K562 (cell line): ENCODE results near the gene MPND. TPM values are rescaled to one million over a fixed set of nuclear protein-coding genes. Genes with fewer than 3 reads are reported as not detected.

Experiments
- ARID2 ChIP-seq: fragments of 450-650 bp; IDR thresholded peaks from 2 replicates; pipeline ENCODE4 v1.6.1; 2017; ENCODE audit warnings: antibody characterized with exemption, mild to moderate bottlenecking
- CBX2 ChIP-seq: fragments of 200-600 bp; sonication (generic); IDR thresholded peaks from one replicate; pipeline ENCODE4 v1.6.1; 2012; ENCODE audit warnings: mild to moderate bottlenecking, low read length, inconsistent platforms; ENCODE audit not compliant: insufficient read depth, poor library complexity, severe bottlenecking
- CBX3 ChIP-seq, 2 experiments: IDR thresholded peaks; 1 replicate in 1 of 2; 2 replicates in 1 of 2; pipeline ENCODE4 v1.6.1; 2012; ENCODE audit warnings: inconsistent platforms in 2 of 2, low read length in 2 of 2, borderline replicate concordance in 1 of 2, control low read depth in 1 of 2
- CHAMP1 ChIP-seq: fragments of 450-650 bp; IDR thresholded peaks from 2 replicates; pipeline ENCODE4 v1.6.1; 2016; ENCODE audit warnings: mild to moderate bottlenecking
- CREB1 ChIP-seq, 2 experiments: sonication (generic) in 1 of 2; formaldehyde crosslinking in 1 of 2; IDR thresholded peaks; 2 replicates each; pipeline versions ENCODE4 v1.6.1 to v1.8.0; 2012 to 2022; ENCODE audit warnings: inconsistent platforms in 1 of 2, mild to moderate bottlenecking in 1 of 2, missing genetic modification reagents in 1 of 2, moderate library complexity in 1 of 2
- FOS ChIP-seq: IDR thresholded peaks from 3 replicates; pipeline ENCODE4 v1.6.1; 2011; ENCODE audit not compliant: insufficient read length; ENCODE audit errors: extremely low read depth
- HNRNPL ChIP-seq: fragments of 200-400 bp; formaldehyde crosslinking; IDR thresholded peaks from 2 replicates; pipeline ENCODE4 v1.6.1; 2017; ENCODE audit warnings: low read depth, mild to moderate bottlenecking, low read length
- KDM1A ChIP-seq, 2 experiments: fragments of 450-650 bp; IDR thresholded peaks; 2 replicates each; pipeline ENCODE4 v1.6.1; 2016; ENCODE audit warnings: mild to moderate bottlenecking in 2 of 2
- MTA1 ChIP-seq: fragments of 450-650 bp; IDR thresholded peaks from 2 replicates; pipeline ENCODE4 v1.6.1; 2017; ENCODE audit warnings: borderline replicate concordance
- POLR3A ChIP-seq: IDR thresholded peaks from 2 replicates; pipeline ENCODE4 v1.6.1; 2011; ENCODE audit warnings: borderline replicate concordance, mild to moderate bottlenecking, moderate library complexity; ENCODE audit not compliant: insufficient read length, insufficient read depth; ENCODE audit errors: extremely low read depth
- PPARD ChIP-seq: fragments of 250-450 bp; sonication (Bioruptor Pico); IDR thresholded peaks from 2 replicates; pipeline ENCODE4 v1.8.0; 2022; ENCODE audit warnings: inconsistent platforms, mild to moderate bottlenecking, moderate library complexity
- PTRF ChIP-seq: fragments of 450-650 bp; IDR thresholded peaks from 2 replicates; pipeline ENCODE4 v1.6.1; 2016; ENCODE audit warnings: mild to moderate bottlenecking, missing genetic modification characterization, missing compliant biosample characterization
- SLC30A9 ChIP-seq: fragments of 250-450 bp; sonication (Bioruptor Pico); IDR thresholded peaks from 2 replicates; pipeline ENCODE4 v1.8.0; 2022; ENCODE audit warnings: mild to moderate bottlenecking, moderate library complexity
- SMARCB1 ChIP-seq: IDR thresholded peaks from 2 replicates; pipeline ENCODE4 v1.6.1; 2011; ENCODE audit warnings: improper control_type of control experiment, low read depth; ENCODE audit not compliant: insufficient read length
- TAL1 ChIP-seq: fragments of 450-650 bp; IDR thresholded peaks from 2 replicates; pipeline ENCODE4 v1.6.1; 2016; ENCODE audit warnings: mild to moderate bottlenecking
- YY1 ChIP-seq, 3 experiments: IDR thresholded peaks; 2 replicates each; pipeline ENCODE4 v1.6.1; 2011; ENCODE audit warnings: low read length in 2 of 3, mild to moderate bottlenecking in 2 of 3, moderate library complexity in 2 of 3, borderline replicate concordance in 1 of 3, control low read depth in 1 of 3, low read depth in 1 of 3; ENCODE audit not compliant: insufficient read depth in 3 of 3, insufficient replicate concordance in 2 of 3, control insufficient read depth in 1 of 3, insufficient read length in 1 of 3; ENCODE audit errors: extremely low read depth in 1 of 3
- ZNF253 ChIP-seq: fragments of 250-450 bp; sonication (Bioruptor Pico); conservative IDR thresholded peaks from 2 replicates; pipeline ENCODE4 v1.6.1; 2021; ENCODE audit warnings: mild to moderate bottlenecking
- ZSCAN29 ChIP-seq: fragments of 450-650 bp; IDR thresholded peaks from 2 replicates; pipeline ENCODE4 v1.6.1; 2017
- polyA plus RNA-seq, 8 experiments: library from polyadenylated mRNA; depleted of rRNA in 4 of 8; stranded (reverse) in 5 of 8; unstranded in 3 of 8; fragments of >200 nt; fragmentation: Nextera tagmentation in 2 of 8; fragmentation: Illumina TruSeq in 1 of 8; extraction: Ambion mirVana in 2 of 8; extraction: Trizol in 1 of 8; gene quantifications; 2 replicates each; pipeline versions ENCODE4 v1.2.1 to v1.2.3, GENCODE V29; 2011 to 2014; ENCODE audit warnings: inconsistent platforms in 1 of 8, missing spikeins in 1 of 8
- total RNA-seq, 7 experiments: library from RNA; depleted of rRNA in 6 of 7; stranded (reverse); fragments of >200 nt in 6 of 7; fragmentation: Illumina TruSeq in 2 of 7; extraction: Trizol in 2 of 7; gene quantifications; 2 replicates each; pipeline versions ENCODE4 v1.2.1 to v1.2.3, GENCODE V29; 2011 to 2021; ENCODE audit warnings: low replicate concordance in 1 of 7
- TF ChIP-seq, protein P1 (sequence below): fragments of 450-650 bp; IDR thresholded peaks from 2 replicates; pipeline ENCODE4 v1.6.1; 2016; ENCODE audit warnings: antibody characterized with exemption
- TF ChIP-seq, protein P2 (sequence below), 2 experiments: fragments of 450-650 bp in 1 of 2; sonication (generic) in 1 of 2; formaldehyde crosslinking; conservative IDR thresholded peaks; 2 replicates each; pipeline versions ENCODE4 v1.4.0 to v1.8.1; 2020 to 2022; ENCODE audit warnings: mild to moderate bottlenecking in 1 of 2, missing genetic modification reagents in 1 of 2
- TF ChIP-seq, protein P3 (sequence below): sonication (generic); formaldehyde crosslinking; IDR thresholded peaks from 2 replicates; pipeline ENCODE4 v1.9.0; 2022; ENCODE audit warnings: mild to moderate bottlenecking, missing genetic modification reagents
- TF ChIP-seq, protein P4 (sequence below): IDR thresholded peaks from 2 replicates; pipeline ENCODE4 v1.6.1; 2011; ENCODE audit not compliant: insufficient read length; ENCODE audit errors: extremely low read depth

The MPND gene
- total and polyA plus RNA-seq, 9 of the 15 experiments (the other 6 are each of a cell fraction or from before 2014, with no cell fraction given), result 0.25 to 14.0 (median 3.9) TPM

- TF ChIP-seq, protein P1, sequence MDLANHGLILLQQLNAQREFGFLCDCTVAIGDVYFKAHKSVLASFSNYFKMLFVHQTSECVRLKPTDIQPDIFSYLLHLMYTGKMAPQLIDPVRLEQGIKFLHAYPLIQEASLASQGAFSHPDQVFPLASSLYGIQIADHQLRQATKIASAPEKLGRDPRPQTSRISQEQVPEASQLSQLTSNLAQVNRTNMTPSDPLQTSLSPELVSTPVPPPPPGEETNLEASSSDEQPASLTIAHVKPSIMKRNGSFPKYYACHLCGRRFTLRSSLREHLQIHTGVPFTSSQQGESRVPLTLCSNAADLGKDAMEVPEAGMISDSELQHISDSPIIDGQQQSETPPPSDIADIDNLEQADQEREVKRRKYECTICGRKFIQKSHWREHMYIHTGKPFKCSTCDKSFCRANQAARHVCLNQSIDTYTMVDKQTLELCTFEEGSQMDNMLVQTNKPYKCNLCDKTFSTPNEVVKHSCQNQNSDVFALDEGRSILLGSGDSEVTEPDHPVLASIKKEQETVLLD, result no peak
- TF ChIP-seq, protein P2, sequence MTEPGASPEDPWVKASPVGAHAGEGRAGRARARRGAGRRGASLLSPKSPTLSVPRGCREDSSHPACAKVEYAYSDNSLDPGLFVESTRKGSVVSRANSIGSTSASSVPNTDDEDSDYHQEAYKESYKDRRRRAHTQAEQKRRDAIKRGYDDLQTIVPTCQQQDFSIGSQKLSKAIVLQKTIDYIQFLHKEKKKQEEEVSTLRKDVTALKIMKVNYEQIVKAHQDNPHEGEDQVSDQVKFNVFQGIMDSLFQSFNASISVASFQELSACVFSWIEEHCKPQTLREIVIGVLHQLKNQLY (CRISPR knock-in tag; conservative IDR thresholded peaks at IDR 0.05), result no peak
- TF ChIP-seq CREB1 (IDR thresholded peaks at IDR 0.05) (0 out of 2 replicates have a peak, but pooled peaks have one; percentile 31), CREB1 (CRISPR knock-in tag; IDR thresholded peaks at IDR 0.05) (no peak), PTRF (no peak), PPARD (CRISPR knock-in tag) (no peak), ZSCAN29 (no peak), CBX3 (IDR thresholded peaks at IDR 0.05; ENCODE audit: borderline replicate concordance in 1 of 2, low read length in 2 of 2) (no peak), KDM1A (IDR thresholded peaks at IDR 0.05) (no peak), SMARCB1 (no peak), CHAMP1 (no peak), ARID2 (no peak), TAL1 (no peak), MTA1 (no peak), YY1 (IDR thresholded peaks at IDR 0.05; ENCODE audit: borderline replicate concordance in 1 of 3, control insufficient read depth in 1 of 3, extremely low read depth in 1 of 3, insufficient read depth in 3 of 3, insufficient read length in 1 of 3, insufficient replicate concordance in 2 of 3, low read depth in 1 of 3, low read length in 2 of 3) (peak in 2 of 3 experiments; percentile 49 to 57), HNRNPL (no peak), ZNF253 (CRISPR knock-in tag) (no peak), FOS (no peak), SLC30A9 (CRISPR knock-in tag) (no peak), CBX2 (no peak), POLR3A (no peak)
- TF ChIP-seq, protein P3, sequence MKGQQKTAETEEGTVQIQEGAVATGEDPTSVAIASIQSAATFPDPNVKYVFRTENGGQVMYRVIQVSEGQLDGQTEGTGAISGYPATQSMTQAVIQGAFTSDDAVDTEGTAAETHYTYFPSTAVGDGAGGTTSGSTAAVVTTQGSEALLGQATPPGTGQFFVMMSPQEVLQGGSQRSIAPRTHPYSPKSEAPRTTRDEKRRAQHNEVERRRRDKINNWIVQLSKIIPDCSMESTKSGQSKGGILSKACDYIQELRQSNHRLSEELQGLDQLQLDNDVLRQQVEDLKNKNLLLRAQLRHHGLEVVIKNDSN (CRISPR knock-in tag), result no peak
- TF ChIP-seq, protein P4, sequence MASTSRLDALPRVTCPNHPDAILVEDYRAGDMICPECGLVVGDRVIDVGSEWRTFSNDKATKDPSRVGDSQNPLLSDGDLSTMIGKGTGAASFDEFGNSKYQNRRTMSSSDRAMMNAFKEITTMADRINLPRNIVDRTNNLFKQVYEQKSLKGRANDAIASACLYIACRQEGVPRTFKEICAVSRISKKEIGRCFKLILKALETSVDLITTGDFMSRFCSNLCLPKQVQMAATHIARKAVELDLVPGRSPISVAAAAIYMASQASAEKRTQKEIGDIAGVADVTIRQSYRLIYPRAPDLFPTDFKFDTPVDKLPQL, result no peak
Observed at GRCh38 chr19:4304538-4305256, 38.7 kb upstream of the MPND start, which contains the start of gene FSD1 (continued).
